Measurements from ENCODE around the gene MYOCD. TPM values are rescaled to one million over a fixed set of nuclear protein-coding genes. Genes with fewer than 3 reads are reported as not detected.

Gene MYOCD
- total and polyA plus RNA-seq, 2 of the 13 experiments (the other 11 are each of a cell fraction or from before 2014, with no cell fraction given): not detected

DNA sequence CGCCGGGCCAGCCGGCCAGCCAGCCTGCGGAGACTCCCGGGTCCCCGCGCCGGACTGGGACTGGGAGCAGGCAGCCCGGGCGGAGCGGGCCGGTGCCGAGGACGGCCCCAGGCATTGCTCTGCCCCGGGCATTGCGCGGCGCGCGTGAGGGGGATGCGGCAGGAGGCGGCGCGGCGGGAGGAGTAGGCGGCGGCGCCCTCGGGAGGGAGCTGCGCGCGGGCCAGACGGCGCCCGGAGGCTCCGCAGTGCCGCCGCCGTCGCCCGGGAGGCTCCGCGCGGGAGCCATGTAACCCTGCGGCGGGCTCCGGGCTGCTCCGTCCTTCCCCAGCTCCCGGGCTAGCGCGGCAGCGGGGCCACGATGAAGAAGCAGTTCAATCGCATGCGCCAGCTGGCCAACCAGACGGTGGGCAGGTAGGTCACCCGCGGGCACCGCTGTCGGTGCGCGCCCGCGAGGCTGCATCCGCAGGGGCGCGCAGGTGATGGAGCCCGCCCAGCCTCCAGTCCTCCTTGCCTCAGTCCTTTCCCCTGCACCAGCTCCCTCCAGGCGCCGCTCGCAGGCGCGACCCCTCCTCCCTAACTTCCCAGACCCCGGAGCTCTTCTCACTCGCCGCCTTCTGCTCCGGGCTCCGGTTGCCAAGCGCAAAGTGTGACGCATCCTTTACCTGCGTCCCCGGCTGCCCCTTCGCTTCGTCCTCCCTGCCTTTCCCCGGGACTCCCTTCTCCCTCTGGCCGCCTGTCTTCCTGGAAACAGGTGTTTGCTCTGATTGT lies 124.0 kb downstream of the MYOCD start, which contains the start of gene ARHGAP44 (continued):
- TF ChIP-seq TAF15 (IDR thresholded peaks at IDR 0.05; ENCODE audit: low read depth, low read length, poor library complexity, severe bottlenecking) (peak; percentile 28), ZNF552 (CRISPR knock-in tag; IDR thresholded peaks at IDR 0.05; ENCODE audit: borderline replicate concordance) (no peak), HES4 (CRISPR knock-in tag; IDR thresholded peaks at IDR 0.05; ENCODE audit: borderline replicate concordance) (0 out of 2 replicates have a peak, but pooled peaks have one; percentile 11), SIN3A (IDR thresholded peaks at IDR 0.05; ENCODE audit: borderline replicate concordance, low read depth, low read length) (no peak), SALL2 (CRISPR knock-in tag; IDR thresholded peaks at IDR 0.05) (0 out of 2 replicates have a peak, but pooled peaks have one; percentile 47), NRL (CRISPR knock-in tag; IDR thresholded peaks at IDR 0.05; ENCODE audit: borderline replicate concordance) (no peak), TMF1 (CRISPR knock-in tag; IDR thresholded peaks at IDR 0.05; ENCODE audit: low read depth) (peak; percentile 55; the same call in 1 of the 2 replicates), FOSL2 (CRISPR knock-in tag; IDR thresholded peaks at IDR 0.05) (no peak; the same call in 1 of the 2 replicates), NFIB (CRISPR knock-in tag; IDR thresholded peaks at IDR 0.05; ENCODE audit: borderline replicate concordance) (no peak), ZNF549 (CRISPR knock-in tag; IDR thresholded peaks at IDR 0.05) (no peak), ZNF775 (CRISPR knock-in tag; IDR thresholded peaks at IDR 0.05; ENCODE audit: borderline replicate concordance) (no peak), ZNF263 (CRISPR knock-in tag; IDR thresholded peaks at IDR 0.05) (peak; percentile 6; the same call in 1 of the 2 replicates), ELF3 (CRISPR knock-in tag; IDR thresholded peaks at IDR 0.05) (no peak), ZIK1 (CRISPR knock-in tag; IDR thresholded peaks at IDR 0.05; ENCODE audit: borderline replicate concordance, low read depth) (peak; percentile 73; the same call in 1 of the 2 replicates), ZNF605 (CRISPR knock-in tag; IDR thresholded peaks at IDR 0.05) (no peak), NFATC3 (CRISPR knock-in tag; IDR thresholded peaks at IDR 0.05) (no peak), ZNF10 (CRISPR knock-in tag; IDR thresholded peaks at IDR 0.05; ENCODE audit: borderline replicate concordance, low read depth) (no peak), TBL1XR1 (IDR thresholded peaks at IDR 0.05; ENCODE audit: borderline replicate concordance, low read length, partially characterized antibody) (no peak), ESRRA (CRISPR knock-in tag; IDR thresholded peaks at IDR 0.05; ENCODE audit: low read depth) (0 out of 2 replicates have a peak, but pooled peaks have one; percentile 5), RBFOX2 (IDR thresholded peaks at IDR 0.05; ENCODE audit: low read depth, low read length) (peak; percentile 58; the same call in 1 of the 2 replicates), HDAC6 (IDR thresholded peaks at IDR 0.05; ENCODE audit: low read depth, low read length) (no peak), ZNF501 (CRISPR knock-in tag; IDR thresholded peaks at IDR 0.05) (0 out of 2 replicates have a peak, but pooled peaks have one; percentile 34), TAF1 (CRISPR knock-in tag; IDR thresholded peaks at IDR 0.05) (0 out of 2 replicates have a peak, but pooled peaks have one; percentile 28), ZFY (CRISPR knock-in tag; IDR thresholded peaks at IDR 0.05) (peak; percentile 82), CHCHD3 (CRISPR knock-in tag; IDR thresholded peaks at IDR 0.05) (0 out of 2 replicates have a peak, but pooled peaks have one; percentile 60)
- TF ChIP-seq, protein P1, sequence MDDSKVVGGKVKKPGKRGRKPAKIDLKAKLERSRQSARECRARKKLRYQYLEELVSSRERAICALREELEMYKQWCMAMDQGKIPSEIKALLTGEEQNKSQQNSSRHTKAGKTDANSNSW (CRISPR knock-in tag; IDR thresholded peaks at IDR 0.05; ENCODE audit: borderline replicate concordance): no peak
- TF ChIP-seq, protein P2, sequence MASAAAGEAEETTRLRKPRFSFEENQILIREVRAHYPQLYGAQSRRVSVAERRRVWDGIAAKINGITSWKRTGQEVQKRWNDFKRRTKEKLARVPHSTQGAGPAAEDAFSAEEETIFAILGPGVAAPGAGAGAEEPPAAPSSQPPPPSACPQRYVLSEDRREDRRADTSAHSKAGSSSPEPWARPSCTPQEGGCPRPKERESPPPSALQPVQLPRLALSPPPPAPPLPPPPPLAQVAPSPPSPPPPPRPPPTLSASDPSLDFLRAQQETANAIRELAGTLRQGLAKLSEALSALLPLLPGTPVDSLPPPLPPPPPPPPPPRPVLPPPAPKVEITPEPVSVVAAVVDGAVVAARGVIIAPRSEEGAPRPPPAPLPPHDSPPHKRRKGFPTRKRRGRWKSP (CRISPR knock-in tag; IDR thresholded peaks at IDR 0.05): 0 out of 2 replicates have a peak, but pooled peaks have one; percentile 22
- TF ChIP-seq, protein P3, sequence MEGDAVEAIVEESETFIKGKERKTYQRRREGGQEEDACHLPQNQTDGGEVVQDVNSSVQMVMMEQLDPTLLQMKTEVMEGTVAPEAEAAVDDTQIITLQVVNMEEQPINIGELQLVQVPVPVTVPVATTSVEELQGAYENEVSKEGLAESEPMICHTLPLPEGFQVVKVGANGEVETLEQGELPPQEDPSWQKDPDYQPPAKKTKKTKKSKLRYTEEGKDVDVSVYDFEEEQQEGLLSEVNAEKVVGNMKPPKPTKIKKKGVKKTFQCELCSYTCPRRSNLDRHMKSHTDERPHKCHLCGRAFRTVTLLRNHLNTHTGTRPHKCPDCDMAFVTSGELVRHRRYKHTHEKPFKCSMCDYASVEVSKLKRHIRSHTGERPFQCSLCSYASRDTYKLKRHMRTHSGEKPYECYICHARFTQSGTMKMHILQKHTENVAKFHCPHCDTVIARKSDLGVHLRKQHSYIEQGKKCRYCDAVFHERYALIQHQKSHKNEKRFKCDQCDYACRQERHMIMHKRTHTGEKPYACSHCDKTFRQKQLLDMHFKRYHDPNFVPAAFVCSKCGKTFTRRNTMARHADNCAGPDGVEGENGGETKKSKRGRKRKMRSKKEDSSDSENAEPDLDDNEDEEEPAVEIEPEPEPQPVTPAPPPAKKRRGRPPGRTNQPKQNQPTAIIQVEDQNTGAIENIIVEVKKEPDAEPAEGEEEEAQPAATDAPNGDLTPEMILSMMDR (CRISPR knock-in tag; IDR thresholded peaks at IDR 0.05): no peak

Measured in HepG2 (cell line).